GM23338 (cell line): ENCODE measurements around the gene FOXI1. TPM values are rescaled to one million over a fixed set of nuclear protein-coding genes. Genes with fewer than 3 reads are reported as not detected.

Experiments used
- ATAC-seq: fragments of 200-7000 bp; cut with Tn5 transposase; 3 replicates; pipeline ENCODE4 v1.9.1; 2020
- DNase-seq: peaks from one replicate; pipeline ENCODE4 v3.0.0-alpha.2; 2015; ENCODE audit warnings: low spot score
- H2AFZ ChIP-seq: fragments of 200-600 bp; sonication (generic); 2 replicates; pipeline ENCODE4 v1.8.0; 2016; ENCODE audit warnings: antibody characterized with exemption, mild to moderate bottlenecking, moderate library complexity
- H3F3A ChIP-seq: fragments of 200-600 bp; sonication (generic); replicated peaks from 2 replicates; pipeline ENCODE4 v1.8.0; 2017; ENCODE audit warnings: antibody characterized with exemption, mixed run types, low read depth
- H3K27ac ChIP-seq: fragments of 200-600 bp; sonication (generic); 2 replicates; pipeline ENCODE4 v1.6.1; 2016; ENCODE audit warnings: low read depth
- H3K27me3 ChIP-seq: fragments of 200-600 bp; sonication (generic); 2 replicates; pipeline ENCODE4 v1.8.0; 2016; ENCODE audit warnings: mild to moderate bottlenecking, mixed run types, moderate library complexity; ENCODE audit not compliant: insufficient read depth
- H3K36me3 ChIP-seq: fragments of 200-600 bp; sonication (generic); 2 replicates; pipeline ENCODE4 v1.8.0; 2016; ENCODE audit warnings: mild to moderate bottlenecking; ENCODE audit not compliant: insufficient read depth
- H3K4me1 ChIP-seq: fragments of 200-600 bp; sonication (generic); 2 replicates; pipeline ENCODE4 v1.8.0; 2016; ENCODE audit warnings: mild to moderate bottlenecking, moderate library complexity; ENCODE audit not compliant: insufficient read depth
- H3K4me2 ChIP-seq: fragments of 200-600 bp; sonication (generic); 2 replicates; pipeline ENCODE4 v1.7.1; 2017; ENCODE audit warnings: mixed run types
- H3K4me3 ChIP-seq: fragments of 200-600 bp; sonication (generic); 2 replicates; pipeline ENCODE4 v1.6.1; 2016; ENCODE audit warnings: mixed run types
- H3K79me2 ChIP-seq: fragments of 200-600 bp; sonication (generic); replicated peaks from 2 replicates; pipeline ENCODE4 v1.8.0; 2017; ENCODE audit warnings: mild to moderate bottlenecking; ENCODE audit not compliant: insufficient read depth
- H3K9me2 ChIP-seq: fragments of 200-600 bp; sonication (generic); 2 replicates; pipeline ENCODE4 v1.8.0; 2017; ENCODE audit not compliant: insufficient read depth
- H4K20me1 ChIP-seq: fragments of 200-600 bp; sonication (generic); replicated peaks from 2 replicates; pipeline ENCODE4 v1.8.0; 2017; ENCODE audit warnings: mild to moderate bottlenecking; ENCODE audit not compliant: insufficient read depth
- H3K27ac Mint-ChIP-seq: 2 replicates; pipeline ENCODE4 v1.8.0; 2020; ENCODE audit warnings: inconsistent platforms, mild to moderate bottlenecking, moderate library complexity, mixed read lengths
- H3K27me3 Mint-ChIP-seq: 3 replicates; pipeline ENCODE4 v1.8.0; 2022; ENCODE audit warnings: low read depth, mild to moderate bottlenecking, moderate library complexity, mixed read lengths, inconsistent platforms; ENCODE audit not compliant: insufficient read depth, poor library complexity
- H3K36me3 Mint-ChIP-seq: 3 replicates; pipeline ENCODE4 v1.8.0; 2021; ENCODE audit warnings: low read depth, mild to moderate bottlenecking, inconsistent platforms, moderate library complexity, mixed read lengths
- H3K4me1 Mint-ChIP-seq: 3 replicates; pipeline ENCODE4 v1.8.0; 2020; ENCODE audit warnings: mild to moderate bottlenecking, inconsistent platforms, mixed read lengths
- H3K4me3 Mint-ChIP-seq: 3 replicates; pipeline ENCODE4 v1.8.0; 2021; ENCODE audit warnings: moderate library complexity, mild to moderate bottlenecking, inconsistent platforms, mixed read lengths
- H3K9me3 Mint-ChIP-seq: 3 replicates; pipeline ENCODE4 v1.8.0; 2020; ENCODE audit warnings: moderate library complexity, mild to moderate bottlenecking, inconsistent platforms, mixed read lengths
- CREB1 ChIP-seq: fragments of 250-450 bp; sonication (Bioruptor Pico); IDR thresholded peaks from 2 replicates; pipeline ENCODE4 v1.5.0; 2020; ENCODE audit warnings: low read depth, mild to moderate bottlenecking, moderate library complexity
- CTCF ChIP-seq, 2 experiments: fragments of 200-600 bp in 1 of 2; sonication (generic) in 1 of 2; conservative IDR thresholded peaks; 2 replicates each; pipeline versions ENCODE4 v1.5.1 to v1.6.1; 2016 to 2017; ENCODE audit warnings: antibody characterized with exemption in 2 of 2, low read depth in 2 of 2, mild to moderate bottlenecking in 2 of 2, moderate library complexity in 1 of 2
- EZH2 ChIP-seq: fragments of 200-600 bp; sonication (generic); IDR thresholded peaks from one replicate; pipeline ENCODE4 v1.8.0; 2017; ENCODE audit warnings: antibody characterized with exemption, mild to moderate bottlenecking, low read depth; ENCODE audit not compliant: unreplicated experiment
- EZH2phosphoT487 ChIP-seq: fragments of 200-600 bp; sonication (generic); IDR thresholded peaks from one replicate; pipeline ENCODE4 v1.8.1; 2018; ENCODE audit warnings: antibody characterized with exemption; ENCODE audit not compliant: unreplicated experiment
- JUNB ChIP-seq: IDR thresholded peaks from one replicate; pipeline ENCODE4 v1.6.1; 2016; ENCODE audit warnings: antibody characterized with exemption; ENCODE audit not compliant: unreplicated experiment
- NANOG ChIP-seq: IDR thresholded peaks from 2 replicates; pipeline ENCODE4 v1.6.1; 2016; ENCODE audit warnings: antibody characterized with exemption, borderline replicate concordance
- POLR2AphosphoS5 ChIP-seq: IDR thresholded peaks from 2 replicates; pipeline ENCODE4 v1.6.1; 2016; ENCODE audit warnings: antibody characterized with exemption, low read depth
- REST ChIP-seq: IDR thresholded peaks from one replicate; pipeline ENCODE4 v1.6.1; 2018; ENCODE audit warnings: antibody characterized with exemption; ENCODE audit not compliant: unreplicated experiment
- STAT1 ChIP-seq: IDR thresholded peaks from one replicate; pipeline ENCODE4 v1.6.1; 2016; ENCODE audit warnings: antibody characterized with exemption; ENCODE audit not compliant: unreplicated experiment
- ZNF114 ChIP-seq: fragments of 250-450 bp; sonication (Bioruptor Pico); IDR thresholded peaks from 2 replicates; pipeline ENCODE4 v1.5.0; 2020; ENCODE audit warnings: mild to moderate bottlenecking, moderate library complexity
- ZNF331 ChIP-seq: fragments of 250-450 bp; sonication (Bioruptor Pico); IDR thresholded peaks from 2 replicates; pipeline ENCODE4 v1.5.0; 2020; ENCODE audit warnings: low read depth, mild to moderate bottlenecking, moderate library complexity
- polyA plus RNA-seq: library from polyadenylated mRNA; unstranded; fragments of >200 nt; fragmentation: Nextera tagmentation; extraction: Ambion mirVana; gene quantifications from 2 replicates; pipeline ENCODE4 v1.2.1, GENCODE V29; 2016
- total RNA-seq: library from RNA; depleted of rRNA; stranded (reverse); fragments of >200 nt; shearing (Covaris generic); gene quantifications from 2 replicates; pipeline ENCODE4 v1.2.3, GENCODE V29; 2014
- TF ChIP-seq, protein P1 (sequence below): IDR thresholded peaks from 2 replicates; pipeline ENCODE4 v1.6.1; 2016; ENCODE audit warnings: antibody characterized with exemption
- TF ChIP-seq, protein P2 (sequence below): fragments of 250-450 bp; sonication (Bioruptor Pico); IDR thresholded peaks from 2 replicates; pipeline ENCODE4 v1.5.0; 2020; ENCODE audit warnings: mild to moderate bottlenecking, moderate library complexity

Gene FOXI1
- total and polyA plus RNA-seq, 2 experiments from 2014 or later: not detected

- Histone ChIP-seq H3K4me2 (no peak overlapping the region), H4K20me1 (no peaks in the 10 kb centered on the region), H3K9me2 (peaks cover 11% of the 10 kb centered on the region; the same call in 1 of the 2 replicates), H2AFZ (no peak overlapping the region), H3K36me3 (no peaks in the 10 kb centered on the region), H3K27me3 (no peaks in the 10 kb centered on the region), H3K4me3 (no peak overlapping the region), H3K79me2 (no peaks in the 10 kb centered on the region), H3K27ac (no peak overlapping the region), H3F3A (no peaks in the 10 kb centered on the region), H3K4me1 (no peaks in the 10 kb centered on the region)
- no peak overlapping the region for H3K27ac Mint-ChIP-seq
- no peak for ATAC-seq
- H3K9me3 Mint-ChIP-seq: no peaks in the 10 kb centered on the region; the same call in 2 of the 3 replicates
- no peaks in the 10 kb centered on the region for H3K4me1 Mint-ChIP-seq
- H3K4me3 Mint-ChIP-seq: no peak overlapping the region
- H3K36me3 Mint-ChIP-seq: no peaks in the 10 kb centered on the region; the same call in 2 of the 3 replicates
- TF ChIP-seq, protein P1, sequence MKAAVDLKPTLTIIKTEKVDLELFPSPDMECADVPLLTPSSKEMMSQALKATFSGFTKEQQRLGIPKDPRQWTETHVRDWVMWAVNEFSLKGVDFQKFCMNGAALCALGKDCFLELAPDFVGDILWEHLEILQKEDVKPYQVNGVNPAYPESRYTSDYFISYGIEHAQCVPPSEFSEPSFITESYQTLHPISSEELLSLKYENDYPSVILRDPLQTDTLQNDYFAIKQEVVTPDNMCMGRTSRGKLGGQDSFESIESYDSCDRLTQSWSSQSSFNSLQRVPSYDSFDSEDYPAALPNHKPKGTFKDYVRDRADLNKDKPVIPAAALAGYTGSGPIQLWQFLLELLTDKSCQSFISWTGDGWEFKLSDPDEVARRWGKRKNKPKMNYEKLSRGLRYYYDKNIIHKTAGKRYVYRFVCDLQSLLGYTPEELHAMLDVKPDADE: no peak
- TF ChIP-seq JUNB (no peak), CTCF (conservative IDR thresholded peaks at IDR 0.05; ENCODE audit: low read depth in 2 of 2) (no peak), EZH2phosphoT487 (no peak), EZH2 (no peak), ZNF114 (no peak), POLR2AphosphoS5 (no peak), REST (no peak), STAT1 (no peak), ZNF331 (CRISPR knock-in tag) (no peak), CREB1 (CRISPR knock-in tag) (no peak), NANOG (no peak)
- TF ChIP-seq, protein P2, sequence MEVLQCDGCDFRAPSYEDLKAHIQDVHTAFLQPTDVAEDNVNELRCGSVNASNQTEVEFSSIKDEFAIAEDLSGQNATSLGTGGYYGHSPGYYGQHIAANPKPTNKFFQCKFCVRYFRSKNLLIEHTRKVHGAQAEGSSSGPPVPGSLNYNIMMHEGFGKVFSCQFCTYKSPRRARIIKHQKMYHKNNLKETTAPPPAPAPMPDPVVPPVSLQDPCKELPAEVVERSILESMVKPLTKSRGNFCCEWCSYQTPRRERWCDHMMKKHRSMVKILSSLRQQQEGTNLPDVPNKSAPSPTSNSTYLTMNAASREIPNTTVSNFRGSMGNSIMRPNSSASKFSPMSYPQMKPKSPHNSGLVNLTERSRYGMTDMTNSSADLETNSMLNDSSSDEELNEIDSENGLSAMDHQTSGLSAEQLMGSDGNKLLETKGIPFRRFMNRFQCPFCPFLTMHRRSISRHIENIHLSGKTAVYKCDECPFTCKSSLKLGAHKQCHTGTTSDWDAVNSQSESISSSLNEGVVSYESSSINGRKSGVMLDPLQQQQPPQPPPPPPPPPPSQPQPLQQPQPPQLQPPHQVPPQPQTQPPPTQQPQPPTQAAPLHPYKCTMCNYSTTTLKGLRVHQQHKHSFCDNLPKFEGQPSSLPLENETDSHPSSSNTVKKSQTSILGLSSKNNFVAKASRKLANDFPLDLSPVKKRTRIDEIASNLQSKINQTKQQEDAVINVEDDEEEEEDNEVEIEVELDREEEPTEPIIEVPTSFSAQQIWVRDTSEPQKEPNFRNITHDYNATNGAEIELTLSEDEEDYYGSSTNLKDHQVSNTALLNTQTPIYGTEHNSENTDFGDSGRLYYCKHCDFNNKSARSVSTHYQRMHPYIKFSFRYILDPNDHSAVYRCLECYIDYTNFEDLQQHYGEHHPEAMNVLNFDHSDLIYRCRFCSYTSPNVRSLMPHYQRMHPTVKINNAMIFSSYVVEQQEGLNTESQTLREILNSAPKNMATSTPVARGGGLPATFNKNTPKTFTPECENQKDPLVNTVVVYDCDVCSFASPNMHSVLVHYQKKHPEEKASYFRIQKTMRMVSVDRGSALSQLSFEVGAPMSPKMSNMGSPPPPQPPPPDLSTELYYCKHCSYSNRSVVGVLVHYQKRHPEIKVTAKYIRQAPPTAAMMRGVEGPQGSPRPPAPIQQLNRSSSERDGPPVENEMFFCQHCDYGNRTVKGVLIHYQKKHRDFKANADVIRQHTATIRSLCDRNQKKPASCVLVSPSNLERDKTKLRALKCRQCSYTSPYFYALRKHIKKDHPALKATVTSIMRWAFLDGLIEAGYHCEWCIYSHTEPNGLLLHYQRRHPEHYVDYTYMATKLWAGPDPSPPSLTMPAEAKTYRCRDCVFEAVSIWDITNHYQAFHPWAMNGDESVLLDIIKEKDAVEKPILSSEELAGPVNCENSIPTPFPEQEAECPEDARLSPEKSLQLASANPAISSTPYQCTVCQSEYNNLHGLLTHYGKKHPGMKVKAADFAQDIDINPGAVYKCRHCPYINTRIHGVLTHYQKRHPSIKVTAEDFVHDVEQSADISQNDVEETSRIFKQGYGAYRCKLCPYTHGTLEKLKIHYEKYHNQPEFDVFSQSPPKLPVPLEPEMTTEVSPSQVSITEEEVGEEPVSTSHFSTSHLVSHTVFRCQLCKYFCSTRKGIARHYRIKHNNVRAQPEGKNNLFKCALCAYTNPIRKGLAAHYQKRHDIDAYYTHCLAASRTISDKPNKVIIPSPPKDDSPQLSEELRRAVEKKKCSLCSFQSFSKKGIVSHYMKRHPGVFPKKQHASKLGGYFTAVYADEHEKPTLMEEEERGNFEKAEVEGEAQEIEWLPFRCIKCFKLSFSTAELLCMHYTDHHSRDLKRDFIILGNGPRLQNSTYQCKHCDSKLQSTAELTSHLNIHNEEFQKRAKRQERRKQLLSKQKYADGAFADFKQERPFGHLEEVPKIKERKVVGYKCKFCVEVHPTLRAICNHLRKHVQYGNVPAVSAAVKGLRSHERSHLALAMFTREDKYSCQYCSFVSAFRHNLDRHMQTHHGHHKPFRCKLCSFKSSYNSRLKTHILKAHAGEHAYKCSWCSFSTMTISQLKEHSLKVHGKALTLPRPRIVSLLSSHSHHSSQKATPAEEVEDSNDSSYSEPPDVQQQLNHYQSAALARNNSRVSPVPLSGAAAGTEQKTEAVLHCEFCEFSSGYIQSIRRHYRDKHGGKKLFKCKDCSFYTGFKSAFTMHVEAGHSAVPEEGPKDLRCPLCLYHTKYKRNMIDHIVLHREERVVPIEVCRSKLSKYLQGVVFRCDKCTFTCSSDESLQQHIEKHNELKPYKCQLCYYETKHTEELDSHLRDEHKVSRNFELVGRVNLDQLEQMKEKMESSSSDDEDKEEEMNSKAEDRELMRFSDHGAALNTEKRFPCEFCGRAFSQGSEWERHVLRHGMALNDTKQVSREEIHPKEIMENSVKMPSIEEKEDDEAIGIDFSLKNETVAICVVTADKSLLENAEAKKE (CRISPR knock-in tag): no peak
- peaks cover 4% of the 10 kb centered on the region for H3K27me3 Mint-ChIP-seq
- DNase-seq: no peak
Measured at GRCh38 chr5:170136506-170136905, 30.8 kb downstream of the FOXI1 start.
